Lung (tissue), 13 donors: ENCODE measurements around the gene SLITRK2. TPM values are rescaled to one million over a fixed set of nuclear protein-coding genes. Genes with fewer than 3 reads are reported as not detected.
A peak's percentile ranks its signal among the peaks of the same experiment; 100 is the strongest.

ENCODE experiments used
- ATAC-seq: fragments of 200-7000 bp; cut with Tn5 transposase; one replicate; pipeline ENCODE4 v1.9.1; 2020; ENCODE audit warnings: moderate number of reproducible peaks; ENCODE audit not compliant: insufficient read depth, low FRiP score
- DNase-seq, 3 donors: peaks; one replicate each; pipeline ENCODE4 v3.0.0-alpha.2; 2013 to 2017
- H3K27ac ChIP-seq, 2 donors: one replicate each; pipeline ENCODE4 v1.5.1; 2013; ENCODE audit warnings: mild to moderate bottlenecking in 2 of 2, moderate library complexity in 2 of 2, control low read depth in 1 of 2, inconsistent platforms in 1 of 2, low read depth in 1 of 2, low read length in 1 of 2
- H3K27me3 ChIP-seq, 3 donors: one replicate each; pipeline ENCODE4 v1.5.1; 2013; ENCODE audit warnings: low read length in 2 of 3; ENCODE audit not compliant: control insufficient read depth in 3 of 3, insufficient read depth in 3 of 3
- H3K36me3 ChIP-seq, 4 donors: one replicate each; pipeline ENCODE4 v1.5.1; 2013; ENCODE audit warnings: low read length in 4 of 4, mild to moderate bottlenecking in 1 of 4, moderate library complexity in 1 of 4; ENCODE audit not compliant: control insufficient read depth in 4 of 4, insufficient read depth in 4 of 4
- H3K4me1 ChIP-seq, 5 donors: one replicate each; pipeline ENCODE4 v1.5.1; 2013; ENCODE audit warnings: low read length in 5 of 5, mild to moderate bottlenecking in 2 of 5, moderate library complexity in 1 of 5; ENCODE audit not compliant: control insufficient read depth in 5 of 5, insufficient read depth in 5 of 5
- H3K4me3 ChIP-seq: one replicate; pipeline ENCODE4 v1.5.1; 2013; ENCODE audit warnings: mild to moderate bottlenecking, control low read depth, moderate library complexity
- H3K9ac ChIP-seq, 2 donors: one replicate each; pipeline ENCODE4 v1.5.1; 2013; ENCODE audit warnings: low read length in 2 of 2, control low read depth in 1 of 2; ENCODE audit not compliant: insufficient read depth in 1 of 2
- H3K9me3 ChIP-seq, 4 donors: one replicate each; pipeline ENCODE4 v1.5.1; 2013; ENCODE audit warnings: low read length in 3 of 4, mild to moderate bottlenecking in 1 of 4, moderate library complexity in 1 of 4; ENCODE audit not compliant: control insufficient read depth in 4 of 4, insufficient read depth in 3 of 4
- WGBS, 2 donors: extraction: QIAGEN DNeasy Blood & Tissue Kit; methylation state at CpG; one replicate each; pipeline ENCODE4 v1.1.7; 2013; 5-methylcytosine and 5-hydroxymethylcytosine counted together
- polyA plus RNA-seq, 2 donors: library from polyadenylated mRNA; stranded (reverse); fragments of 200-250 nt; gene quantifications; one replicate each; pipeline ENCODE4 v1.2.1, GENCODE V29; 2013
- small RNA-seq: library from RNA; depleted of rRNA; stranded (forward); fragments of <200 nt; gene quantifications from one replicate; pipeline ENCODE3, GENCODE V24; 2014; ENCODE audit warnings: low replicate concordance
- total RNA-seq, 2 donors: library from RNA; depleted of rRNA in 1 of 2; stranded (reverse); fragments of >200 nt in 1 of 2; gene quantifications; one replicate each; pipeline ENCODE4 v1.2.1, GENCODE V29; 2014 to 2021
- TF ChIP-seq, protein P1 (sequence below): IDR thresholded peaks from 2 replicates; pipeline ENCODE4 v1.5.1; 2012; ENCODE audit warnings: mild to moderate bottlenecking; ENCODE audit errors: control extremely low read depth, extremely low read depth
- donor health status: control.
- donor health status: control.
- donor health status: Bipolar disorder and iron deficiency.
- donor health status: healthy.
- donor health status: DM: yes; HTN: yes; CAD: no.

SLITRK2 gene
- total and polyA plus RNA-seq, 4 donors, result 0.18 to 1.7 (median 0.72) TPM

GRCh38 chrX:145856181-145856580, 38.6 kb downstream of the SLITRK2 start:
- ATAC-seq (no peak), DNase-seq (no peak)
- no peak overlapping the region for H3K9ac ChIP-seq
- no peaks in the 10 kb centered on the region for H3K36me3 ChIP-seq
- TF ChIP-seq, protein P1, sequence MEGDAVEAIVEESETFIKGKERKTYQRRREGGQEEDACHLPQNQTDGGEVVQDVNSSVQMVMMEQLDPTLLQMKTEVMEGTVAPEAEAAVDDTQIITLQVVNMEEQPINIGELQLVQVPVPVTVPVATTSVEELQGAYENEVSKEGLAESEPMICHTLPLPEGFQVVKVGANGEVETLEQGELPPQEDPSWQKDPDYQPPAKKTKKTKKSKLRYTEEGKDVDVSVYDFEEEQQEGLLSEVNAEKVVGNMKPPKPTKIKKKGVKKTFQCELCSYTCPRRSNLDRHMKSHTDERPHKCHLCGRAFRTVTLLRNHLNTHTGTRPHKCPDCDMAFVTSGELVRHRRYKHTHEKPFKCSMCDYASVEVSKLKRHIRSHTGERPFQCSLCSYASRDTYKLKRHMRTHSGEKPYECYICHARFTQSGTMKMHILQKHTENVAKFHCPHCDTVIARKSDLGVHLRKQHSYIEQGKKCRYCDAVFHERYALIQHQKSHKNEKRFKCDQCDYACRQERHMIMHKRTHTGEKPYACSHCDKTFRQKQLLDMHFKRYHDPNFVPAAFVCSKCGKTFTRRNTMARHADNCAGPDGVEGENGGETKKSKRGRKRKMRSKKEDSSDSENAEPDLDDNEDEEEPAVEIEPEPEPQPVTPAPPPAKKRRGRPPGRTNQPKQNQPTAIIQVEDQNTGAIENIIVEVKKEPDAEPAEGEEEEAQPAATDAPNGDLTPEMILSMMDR, result no peak
- H3K9me3 ChIP-seq, result peaks cover 0 to 2% (median 0%) of the 10 kb centered on the region in 4 donors
- H3K27ac ChIP-seq, result no peak overlapping the region
- WGBS, 2 donors, result 77 to 92% methylated on average over 4 of the region's 4 CpGs
- H3K4me1 ChIP-seq, result no peaks in the 10 kb centered on the region
- H3K4me3 ChIP-seq, result no peak overlapping the region
- no peaks in the 10 kb centered on the region for H3K27me3 ChIP-seq

GRCh38 chrX:145861818-145862217, 44.2 kb downstream of the SLITRK2 start:
- no peaks in the 10 kb centered on the region for H3K4me1 ChIP-seq
- H3K4me3 ChIP-seq, result no peak overlapping the region
- no peaks in the 10 kb centered on the region for H3K27me3 ChIP-seq
- 50 to 77% methylated on average over 3 of the region's 3 CpGs for WGBS, 2 donors
- no peak overlapping the region for H3K9ac ChIP-seq
- no peaks in the 10 kb centered on the region for H3K36me3 ChIP-seq
- peaks cover 0 to 2% (median 0%) of the 10 kb centered on the region in 4 donors for H3K9me3 ChIP-seq
- ATAC-seq (no peak), DNase-seq (peak in 1 of 3 donors; percentile 20)
- TF ChIP-seq, protein P1, result no peak
- no peak overlapping the region for H3K27ac ChIP-seq

- DNase-seq (peak in 1 of 3 donors; percentile 56), ATAC-seq (no peak)
- H3K4me1 ChIP-seq, result no peaks in the 10 kb centered on the region
- TF ChIP-seq, protein P1, result no peak
- H3K4me3 ChIP-seq, result no peak overlapping the region
- WGBS, 2 donors, result 52 to 71% methylated on average over 4 of the region's 4 CpGs
- no peak overlapping the region for H3K27ac ChIP-seq
- H3K27me3 ChIP-seq, result no peaks in the 10 kb centered on the region
- no peaks in the 10 kb centered on the region for H3K36me3 ChIP-seq
- no peaks in the 10 kb centered on the region for H3K9me3 ChIP-seq
- H3K9ac ChIP-seq, result no peak overlapping the region
Observed at GRCh38 chrX:145865082-145865481, 47.5 kb downstream of the SLITRK2 start.

Small RNA genes lying within 50 kb of the gene (small RNA-seq; reads per million reads assigned to genes)
- gene AL109653.1, result not detected
